Parathyroid adenoma (tissue), 2 donors: Measurements from ENCODE around the gene POTEI.
"Not testable (repeated sequence)": the region's sequence is repeated elsewhere in the genome, so short reads cannot be mapped to it uniquely, and the experiment has no call there.

Experiments used
- H2AFZ ChIP-seq: fragments of 300-600 bp; sonication (generic); one replicate; pipeline ENCODE4 v1.7.0; 2017; ENCODE audit warnings: antibody characterized with exemption, mild to moderate bottlenecking
- H3K27ac ChIP-seq: fragments of 300-600 bp; sonication (generic); one replicate; pipeline ENCODE4 v1.7.0; 2017
- H3K27me3 ChIP-seq: fragments of 300-600 bp; sonication (generic); one replicate; pipeline ENCODE4 v1.7.0; 2017; ENCODE audit warnings: low read length; ENCODE audit not compliant: control insufficient read depth, insufficient read depth
- H3K36me3 ChIP-seq: fragments of 300-600 bp; sonication (generic); one replicate; pipeline ENCODE4 v1.7.0; 2017; ENCODE audit warnings: low read length; ENCODE audit not compliant: control insufficient read depth, insufficient read depth
- H3K4me1 ChIP-seq: fragments of 300-600 bp; sonication (generic); one replicate; pipeline ENCODE4 v1.7.0; 2017; ENCODE audit warnings: control low read depth
- H3K4me2 ChIP-seq: fragments of 300-600 bp; sonication (generic); one replicate; pipeline ENCODE4 v1.7.0; 2017; ENCODE audit warnings: low read length
- H3K4me3 ChIP-seq: fragments of 300-600 bp; sonication (generic); one replicate; pipeline ENCODE4 v1.7.0; 2017; ENCODE audit warnings: low read depth, low read length
- H3K79me2 ChIP-seq: fragments of 300-600 bp; sonication (generic); one replicate; pipeline ENCODE4 v1.7.0; 2017; ENCODE audit warnings: control low read depth
- H3K9ac ChIP-seq: fragments of 300-600 bp; sonication (generic); one replicate; pipeline ENCODE4 v1.7.0; 2017; ENCODE audit warnings: mild to moderate bottlenecking
- H3K9me3 ChIP-seq: fragments of 300-600 bp; sonication (generic); one replicate; pipeline ENCODE4 v1.7.0; 2017; ENCODE audit warnings: low read length; ENCODE audit not compliant: control insufficient read depth
- CTCF ChIP-seq: fragments of 300-600 bp; sonication (generic); IDR thresholded peaks from one replicate; pipeline ENCODE4 v1.7.0; 2017; ENCODE audit warnings: antibody characterized with exemption, mild to moderate bottlenecking
- donor health status: primary hyperparathyroidism.

The POTEI gene

GRCh38 chr2:130455413-130455812 is 53.7 kb downstream of the POTEI start:
- H3K9me3 ChIP-seq, H3K27me3 ChIP-seq, H3K4me2 ChIP-seq: not testable (repeated sequence)

GRCh38 chr2:130454712-130455083 is 54.4 kb downstream of the POTEI start:
- not testable (repeated sequence) for H3K4me2 ChIP-seq, H3K9me3 ChIP-seq, H2AFZ ChIP-seq, H3K27me3 ChIP-seq, H3K4me3 ChIP-seq, H3K9ac ChIP-seq, H3K79me2 ChIP-seq, H3K4me1 ChIP-seq, H3K27ac ChIP-seq, H3K36me3 ChIP-seq

More at GRCh38 chr2:130455413-130455812, 53.7 kb downstream of the POTEI start:
- H3K36me3 ChIP-seq, H3K4me3 ChIP-seq, H2AFZ ChIP-seq, H3K9ac ChIP-seq, H3K4me1 ChIP-seq, H3K79me2 ChIP-seq, H3K27ac ChIP-seq: not testable (repeated sequence)

- not testable (repeated sequence) for H3K4me2 ChIP-seq, H3K4me1 ChIP-seq, H3K9ac ChIP-seq, H3K9me3 ChIP-seq, H3K79me2 ChIP-seq, H3K27me3 ChIP-seq, H3K27ac ChIP-seq, H3K36me3 ChIP-seq, H3K4me3 ChIP-seq, H2AFZ ChIP-seq
Measured at GRCh38 chr2:130453955-130454711, 55.0 kb downstream of the POTEI start.

- H3K9me3 ChIP-seq, H3K9ac ChIP-seq, H3K27ac ChIP-seq, H3K36me3 ChIP-seq, H2AFZ ChIP-seq, H3K4me2 ChIP-seq, H3K27me3 ChIP-seq, H3K4me3 ChIP-seq, H3K4me1 ChIP-seq, H3K79me2 ChIP-seq: not testable (repeated sequence)
Measured at GRCh38 chr2:130452897-130453296, 56.2 kb downstream of the POTEI start.

- not testable (repeated sequence) for H3K27ac ChIP-seq, H3K9me3 ChIP-seq, H3K4me3 ChIP-seq, H3K4me2 ChIP-seq, H3K79me2 ChIP-seq, H3K4me1 ChIP-seq, H3K36me3 ChIP-seq, H3K27me3 ChIP-seq, H3K9ac ChIP-seq, H2AFZ ChIP-seq
Measured at GRCh38 chr2:130451823-130452222, 57.3 kb downstream of the POTEI start.

- H3K4me3 ChIP-seq, H3K27me3 ChIP-seq, H3K79me2 ChIP-seq, H3K9me3 ChIP-seq, H3K4me2 ChIP-seq, H3K9ac ChIP-seq, H2AFZ ChIP-seq, H3K4me1 ChIP-seq, H3K27ac ChIP-seq, H3K36me3 ChIP-seq: not testable (repeated sequence)
Measured at GRCh38 chr2:130451278-130451677, 57.9 kb downstream of the POTEI start.

DNA sequence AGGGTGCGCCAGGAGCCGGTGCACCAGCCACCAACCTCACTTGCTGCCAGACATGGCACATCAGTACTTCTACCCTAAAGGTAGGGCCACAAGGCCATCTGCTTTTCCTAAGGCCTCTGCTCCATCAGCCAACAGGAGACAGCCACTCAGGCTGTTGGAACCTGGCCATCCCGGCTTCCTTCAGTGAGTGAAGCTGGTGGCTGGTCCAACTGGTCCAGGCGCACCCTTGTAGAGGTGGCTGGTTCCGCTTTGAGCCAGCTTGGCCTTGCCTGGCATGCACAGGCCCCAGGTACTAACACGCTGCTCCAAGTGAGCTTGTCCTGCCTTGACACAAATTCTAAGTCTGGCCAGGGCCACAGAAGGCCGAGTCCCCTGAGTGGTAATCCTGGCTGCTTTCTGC is 58.8 kb downstream of the POTEI start:
- not testable (repeated sequence) for H3K36me3 ChIP-seq, H3K4me1 ChIP-seq, H3K4me2 ChIP-seq, H3K27ac ChIP-seq, H3K4me3 ChIP-seq, H3K79me2 ChIP-seq, H3K9me3 ChIP-seq, H3K27me3 ChIP-seq, H2AFZ ChIP-seq, H3K9ac ChIP-seq

DNA sequence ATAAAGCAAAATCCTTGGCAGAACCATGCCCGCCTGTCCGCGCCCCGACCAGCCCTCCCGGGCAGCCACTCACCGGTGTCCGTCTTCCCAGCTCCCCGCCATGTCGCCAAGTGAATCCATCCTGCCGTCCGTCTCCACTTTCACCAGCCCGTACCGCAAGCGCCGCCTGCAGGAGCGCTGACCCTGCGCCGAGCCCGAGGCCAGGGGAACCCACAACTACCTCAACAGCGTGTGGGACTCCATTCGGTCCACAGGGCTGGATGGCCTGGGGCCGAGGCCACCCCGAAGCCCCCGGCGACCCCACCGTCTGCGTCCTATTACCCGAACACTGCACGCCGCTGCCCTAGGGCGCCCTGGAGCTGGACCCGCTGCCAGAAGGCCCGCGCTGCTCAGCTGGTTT is 81.5 kb downstream of the POTEI start:
- peak overlapping the region; percentile 36 for H3K27ac ChIP-seq
- peak overlapping the region; percentile 47 for H3K4me2 ChIP-seq
- H3K4me1 ChIP-seq, H3K9ac ChIP-seq, H3K79me2 ChIP-seq, H3K9me3 ChIP-seq, H3K36me3 ChIP-seq, H3K27me3 ChIP-seq: not testable (repeated sequence)
- H2AFZ ChIP-seq: peak overlapping the region; percentile 95
- H3K4me3 ChIP-seq: peak overlapping the region; percentile 47
- peak; percentile 38 for TF ChIP-seq CTCF

DNA sequence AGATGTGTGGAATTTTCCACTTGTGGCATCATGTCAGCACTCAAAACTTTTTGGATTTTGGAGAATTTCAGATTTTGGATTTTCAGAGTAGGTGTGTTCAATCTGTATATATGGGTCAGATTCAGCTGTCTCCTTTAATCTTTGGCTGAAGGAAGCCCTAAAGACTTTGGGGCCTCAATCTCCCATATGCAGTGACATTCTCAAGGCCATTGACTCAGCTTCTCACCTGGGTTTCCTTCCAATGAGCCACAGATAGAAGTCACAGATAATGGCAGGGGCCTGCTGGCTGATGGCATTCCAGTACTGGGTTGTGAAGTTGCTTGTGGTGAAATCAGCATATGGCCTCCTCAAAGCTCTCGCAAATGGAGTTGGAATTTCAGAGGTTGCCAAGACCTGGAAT is 90.3 kb downstream of the POTEI start:
- H3K27me3 ChIP-seq, H3K27ac ChIP-seq, H3K9me3 ChIP-seq, H3K36me3 ChIP-seq, H3K4me1 ChIP-seq, H3K79me2 ChIP-seq, H3K4me3 ChIP-seq, H3K4me2 ChIP-seq, H3K9ac ChIP-seq, H2AFZ ChIP-seq: not testable (repeated sequence)
